ENCODE results near the gene CAPN5.

The CAPN5 gene

DNA sequence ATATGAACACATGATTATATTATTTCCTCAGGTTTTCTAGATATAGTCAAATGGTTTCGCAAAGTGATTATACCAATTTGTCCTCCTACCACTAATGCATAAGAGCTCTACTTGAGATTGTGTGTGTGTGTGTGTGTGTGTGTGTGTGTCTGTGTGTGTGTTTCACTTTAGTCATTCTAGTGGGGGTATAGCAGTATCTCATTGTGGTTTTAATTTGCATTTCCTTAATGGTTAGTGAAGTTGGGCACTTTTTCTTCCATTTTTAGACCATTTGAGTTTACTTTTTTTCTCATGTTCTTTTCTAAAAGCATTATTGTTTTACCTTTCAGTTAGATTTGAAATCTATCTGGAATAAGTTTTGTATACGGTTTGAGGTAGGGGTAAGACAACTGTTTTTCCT, 12.9 kb downstream of the CAPN5 start:
- TF ChIP-seq EZH2 (IDR thresholded peaks at IDR 0.05; ENCODE audit: borderline replicate concordance, low read length), result no peak
- no peak for TF ChIP-seq CTCF (IDR thresholded peaks at IDR 0.05; ENCODE audit: low read length)

GRCh38 chr11:77080643-77081210, 14.0 kb downstream of the CAPN5 start:
- Histone ChIP-seq H3K4me2 (ENCODE audit: low read length) (no peak overlapping the region), H2AFZ (ENCODE audit: low read length) (no peak overlapping the region), H3K27ac (ENCODE audit: low read depth, low read length, poor library complexity, severe bottlenecking) (no peak overlapping the region), H3F3A (ENCODE audit: insufficient read depth, low read length) (no peaks in the 10 kb centered on the region), H3K9me2 (ENCODE audit: low read depth, low read length) (no peaks in the 10 kb centered on the region), H3K79me2 (ENCODE audit: insufficient read depth, low read length) (no peaks in the 10 kb centered on the region), H3K4me1 (ENCODE audit: insufficient read depth, low read length, severe bottlenecking) (peaks cover 7% of the 10 kb centered on the region), H3K27me3 (ENCODE audit: insufficient read depth, low read length) (no peaks in the 10 kb centered on the region; the same call in 1 of the 2 replicates), H4K20me1 (ENCODE audit: insufficient read depth, low read length) (no peaks in the 10 kb centered on the region), H3K4me3 (ENCODE audit: low read depth, low read length, poor library complexity, severe bottlenecking) (no peak overlapping the region), H3K36me3 (ENCODE audit: insufficient read depth, low read length) (no peaks in the 10 kb centered on the region; the same call in 1 of the 2 replicates), H3K9me3 (ENCODE audit: low read length) (0 out of 2 replicates have a peak, but pooled peaks cover 4% of the 10 kb centered on the region), H3K9ac (ENCODE audit: low read length) (no peak overlapping the region)
- TF ChIP-seq CTCF (IDR thresholded peaks at IDR 0.05; ENCODE audit: low read length) (no peak), EZH2 (IDR thresholded peaks at IDR 0.05; ENCODE audit: borderline replicate concordance, low read length) (no peak)

More for the DNA sequence above, 12.9 kb downstream of the CAPN5 start:
- Histone ChIP-seq H3K9me3 (ENCODE audit: low read length) (0 out of 2 replicates have a peak, but pooled peaks cover 4% of the 10 kb centered on the region), H3K4me1 (ENCODE audit: insufficient read depth, low read length, severe bottlenecking) (peaks cover 7% of the 10 kb centered on the region), H2AFZ (ENCODE audit: low read length) (no peak overlapping the region), H3K79me2 (ENCODE audit: insufficient read depth, low read length) (no peaks in the 10 kb centered on the region), H4K20me1 (ENCODE audit: insufficient read depth, low read length) (no peaks in the 10 kb centered on the region), H3K4me3 (ENCODE audit: low read depth, low read length, poor library complexity, severe bottlenecking) (no peak overlapping the region), H3K4me2 (ENCODE audit: low read length) (no peak overlapping the region), H3F3A (ENCODE audit: insufficient read depth, low read length) (no peaks in the 10 kb centered on the region), H3K36me3 (ENCODE audit: insufficient read depth, low read length) (no peaks in the 10 kb centered on the region; the same call in 1 of the 2 replicates), H3K27ac (ENCODE audit: low read depth, low read length, poor library complexity, severe bottlenecking) (no peak overlapping the region), H3K9ac (ENCODE audit: low read length) (no peak overlapping the region), H3K27me3 (ENCODE audit: insufficient read depth, low read length) (no peaks in the 10 kb centered on the region; the same call in 1 of the 2 replicates), H3K9me2 (ENCODE audit: low read depth, low read length) (no peaks in the 10 kb centered on the region)

GRCh38 chr11:77081381-77081851, 14.6 kb downstream of the CAPN5 start:
- H3K4me1 ChIP-seq (ENCODE audit: insufficient read depth, low read length, severe bottlenecking), result peaks cover 7% of the 10 kb centered on the region

More at GRCh38 chr11:77081381-77081851, 14.6 kb downstream of the CAPN5 start:
- no peak overlapping the region for H3K27ac ChIP-seq (ENCODE audit: low read depth, low read length, poor library complexity, severe bottlenecking)
- H3K36me3 ChIP-seq (ENCODE audit: insufficient read depth, low read length), result no peaks in the 10 kb centered on the region; the same call in 1 of the 2 replicates
- no peaks in the 10 kb centered on the region; the same call in 1 of the 2 replicates for H3K27me3 ChIP-seq (ENCODE audit: insufficient read depth, low read length)
- H3F3A ChIP-seq (ENCODE audit: insufficient read depth, low read length), result no peaks in the 10 kb centered on the region
- TF ChIP-seq CTCF (IDR thresholded peaks at IDR 0.05; ENCODE audit: low read length), result no peak
- TF ChIP-seq EZH2 (IDR thresholded peaks at IDR 0.05; ENCODE audit: borderline replicate concordance, low read length), result no peak
- H2AFZ ChIP-seq (ENCODE audit: low read length), result no peak overlapping the region
- H3K4me3 ChIP-seq (ENCODE audit: low read depth, low read length, poor library complexity, severe bottlenecking), result no peak overlapping the region
- H3K4me2 ChIP-seq (ENCODE audit: low read length), result no peak overlapping the region
- H3K9me3 ChIP-seq (ENCODE audit: low read length), result 0 out of 2 replicates have a peak, but pooled peaks cover 4% of the 10 kb centered on the region
- no peak overlapping the region for H3K9ac ChIP-seq (ENCODE audit: low read length)
- H3K9me2 ChIP-seq (ENCODE audit: low read depth, low read length), result no peaks in the 10 kb centered on the region
- no peaks in the 10 kb centered on the region for H3K79me2 ChIP-seq (ENCODE audit: insufficient read depth, low read length)
- no peaks in the 10 kb centered on the region for H4K20me1 ChIP-seq (ENCODE audit: insufficient read depth, low read length)
